Panc1 (cell line): ENCODE results near the gene XYLT1.

Experiments
- POLR2AphosphoS5 ChIP-seq: IDR thresholded peaks from 2 replicates; pipeline ENCODE4 v1.6.1; 2012; ENCODE audit warnings: mild to moderate bottlenecking, low read depth, low read length, moderate library complexity
- TF ChIP-seq, protein P1 (sequence below): fragments of 450-650 bp; IDR thresholded peaks from 2 replicates; pipeline ENCODE4 v1.5.1; 2017; ENCODE audit warnings: mild to moderate bottlenecking

DNA sequence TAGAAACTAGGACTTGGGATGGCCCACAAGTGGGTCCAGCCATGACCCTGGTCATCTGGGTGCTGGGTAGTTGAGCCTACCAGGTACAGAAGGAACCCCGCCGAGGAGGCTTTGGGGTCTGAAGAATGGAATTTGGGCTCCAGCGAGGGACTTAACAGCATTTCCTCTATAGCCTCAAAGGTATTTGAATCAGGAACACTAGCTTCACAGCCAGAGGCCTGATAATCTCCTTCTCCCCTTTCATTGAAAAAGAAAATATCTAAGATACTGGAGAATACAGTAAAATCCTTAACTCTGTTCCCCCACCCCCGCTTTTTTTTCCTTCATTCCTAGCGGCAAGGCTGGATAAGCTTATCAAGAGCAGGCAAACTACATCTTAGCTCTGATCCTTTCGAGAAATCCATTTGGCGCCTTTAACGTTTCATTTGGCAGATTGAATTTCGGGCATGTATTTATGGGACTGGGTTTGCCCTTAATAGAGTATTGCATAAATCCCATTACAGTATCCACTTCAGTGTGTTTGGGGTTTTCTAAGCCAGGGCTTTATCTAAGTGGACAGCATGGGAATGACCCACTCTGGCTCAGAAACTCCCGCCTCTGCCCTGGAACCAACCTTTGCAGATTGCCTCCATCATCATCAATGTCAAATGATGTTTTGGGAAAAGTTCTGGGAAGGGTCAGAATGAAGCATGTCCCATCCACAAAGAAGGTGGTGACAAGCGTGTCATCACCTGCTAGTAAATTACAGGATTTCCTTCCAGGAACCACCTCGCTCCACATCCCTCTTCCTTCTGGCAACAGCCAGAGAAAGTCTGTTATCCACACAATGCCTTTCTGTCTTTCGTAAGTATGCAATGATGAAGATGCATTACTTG is 36.9 kb downstream of the XYLT1 start:
- TF ChIP-seq, protein P1, sequence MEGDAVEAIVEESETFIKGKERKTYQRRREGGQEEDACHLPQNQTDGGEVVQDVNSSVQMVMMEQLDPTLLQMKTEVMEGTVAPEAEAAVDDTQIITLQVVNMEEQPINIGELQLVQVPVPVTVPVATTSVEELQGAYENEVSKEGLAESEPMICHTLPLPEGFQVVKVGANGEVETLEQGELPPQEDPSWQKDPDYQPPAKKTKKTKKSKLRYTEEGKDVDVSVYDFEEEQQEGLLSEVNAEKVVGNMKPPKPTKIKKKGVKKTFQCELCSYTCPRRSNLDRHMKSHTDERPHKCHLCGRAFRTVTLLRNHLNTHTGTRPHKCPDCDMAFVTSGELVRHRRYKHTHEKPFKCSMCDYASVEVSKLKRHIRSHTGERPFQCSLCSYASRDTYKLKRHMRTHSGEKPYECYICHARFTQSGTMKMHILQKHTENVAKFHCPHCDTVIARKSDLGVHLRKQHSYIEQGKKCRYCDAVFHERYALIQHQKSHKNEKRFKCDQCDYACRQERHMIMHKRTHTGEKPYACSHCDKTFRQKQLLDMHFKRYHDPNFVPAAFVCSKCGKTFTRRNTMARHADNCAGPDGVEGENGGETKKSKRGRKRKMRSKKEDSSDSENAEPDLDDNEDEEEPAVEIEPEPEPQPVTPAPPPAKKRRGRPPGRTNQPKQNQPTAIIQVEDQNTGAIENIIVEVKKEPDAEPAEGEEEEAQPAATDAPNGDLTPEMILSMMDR = no peak
- no peak for TF ChIP-seq POLR2AphosphoS5
